Osteocyte (in vitro differentiated cells): ENCODE data around the gene FGF18. TPM values are rescaled to one million over a fixed set of nuclear protein-coding genes. Genes with fewer than 3 reads are reported as not detected.

Experiments
- DNase-seq: peaks from one replicate; pipeline ENCODE4 v3.0.0; 2021; ENCODE audit warnings: mixed read lengths; ENCODE audit not compliant: unreplicated experiment; ENCODE audit errors: extremely low spot score
- H3K27ac Mint-ChIP-seq: one replicate; pipeline ENCODE4 v1.8.0; 2021; ENCODE audit warnings: mild to moderate bottlenecking, mixed read lengths; ENCODE audit not compliant: unreplicated experiment
- H3K27me3 Mint-ChIP-seq: one replicate; pipeline ENCODE4 v1.8.0; 2021; ENCODE audit warnings: mixed read lengths; ENCODE audit not compliant: unreplicated experiment
- H3K36me3 Mint-ChIP-seq: one replicate; pipeline ENCODE4 v1.8.0; 2021; ENCODE audit warnings: mixed read lengths; ENCODE audit not compliant: unreplicated experiment
- H3K4me1 Mint-ChIP-seq: one replicate; pipeline ENCODE4 v1.8.0; 2021; ENCODE audit warnings: mixed read lengths; ENCODE audit not compliant: unreplicated experiment
- H3K4me3 Mint-ChIP-seq: one replicate; pipeline ENCODE4 v1.8.0; 2021; ENCODE audit warnings: mild to moderate bottlenecking, moderate library complexity, mixed read lengths; ENCODE audit not compliant: unreplicated experiment
- H3K9me3 Mint-ChIP-seq: one replicate; pipeline ENCODE4 v1.8.0; 2021; ENCODE audit warnings: mixed read lengths; ENCODE audit not compliant: unreplicated experiment
- CTCF ChIP-seq: fragments of 200-600 bp; sonication (generic); IDR thresholded peaks from 2 replicates; pipeline ENCODE4 v1.5.0; 2021; ENCODE audit warnings: antibody characterized with exemption, mild to moderate bottlenecking, moderate library complexity
- total RNA-seq: library from RNA; stranded (reverse); gene quantifications from 2 replicates; pipeline ENCODE4 v1.2.1, GENCODE V29; 2021

Gene FGF18
- total RNA-seq, 1 donor from 2014 or later = 5.9 TPM

GRCh38 chr5:171486613-171487012, 67.2 kb downstream of the FGF18 start:
- Mint-ChIP-seq H3K27ac (no peak overlapping the region), H3K4me1 (no peaks in the 10 kb centered on the region), H3K4me3 (no peak overlapping the region), H3K36me3 (no peaks in the 10 kb centered on the region), H3K9me3 (no peaks in the 10 kb centered on the region), H3K27me3 (peaks cover 14% of the 10 kb centered on the region)
- no peak for DNase-seq
- no peak for TF ChIP-seq CTCF

- no peak overlapping the region for H3K4me3 Mint-ChIP-seq
- no peak for DNase-seq
- no peak for TF ChIP-seq CTCF
Observed at GRCh38 chr5:171488876-171489275, 69.4 kb downstream of the FGF18 start.

DNA sequence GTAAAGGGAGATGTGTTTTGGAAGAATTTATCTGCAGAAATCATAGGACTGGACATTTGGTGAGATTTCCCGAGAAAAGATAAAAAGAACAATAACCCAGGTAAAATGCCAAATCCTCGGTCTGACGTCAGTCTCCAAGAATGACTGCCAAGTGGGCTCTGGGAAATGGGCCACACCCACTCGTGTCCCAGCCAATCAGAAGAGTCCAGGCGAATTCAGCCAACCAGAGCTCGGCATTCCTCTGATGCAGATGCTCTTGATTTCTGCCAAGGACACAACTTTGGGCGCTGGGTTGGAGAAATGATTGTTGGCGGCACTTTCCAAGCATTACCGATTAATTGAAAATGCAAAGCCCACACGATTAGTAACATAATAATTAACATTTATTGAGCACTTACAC, 73.3 kb downstream of the FGF18 start:
- peaks cover 8% of the 10 kb centered on the region for H3K27me3 Mint-ChIP-seq
- H3K4me3 Mint-ChIP-seq = no peak overlapping the region
- H3K4me1 Mint-ChIP-seq = peaks cover 28% of the 10 kb centered on the region
- TF ChIP-seq CTCF = no peak
- DNase-seq = no peak
- no peaks in the 10 kb centered on the region for H3K9me3 Mint-ChIP-seq
- H3K36me3 Mint-ChIP-seq = no peaks in the 10 kb centered on the region
- no peak overlapping the region for H3K27ac Mint-ChIP-seq

More at GRCh38 chr5:171488876-171489275, 69.4 kb downstream of the FGF18 start:
- no peaks in the 10 kb centered on the region for H3K9me3 Mint-ChIP-seq
- peaks cover 14% of the 10 kb centered on the region for H3K27me3 Mint-ChIP-seq
- no peak overlapping the region for H3K27ac Mint-ChIP-seq
- H3K4me1 Mint-ChIP-seq = peaks cover 7% of the 10 kb centered on the region
- H3K36me3 Mint-ChIP-seq = no peaks in the 10 kb centered on the region

DNA sequence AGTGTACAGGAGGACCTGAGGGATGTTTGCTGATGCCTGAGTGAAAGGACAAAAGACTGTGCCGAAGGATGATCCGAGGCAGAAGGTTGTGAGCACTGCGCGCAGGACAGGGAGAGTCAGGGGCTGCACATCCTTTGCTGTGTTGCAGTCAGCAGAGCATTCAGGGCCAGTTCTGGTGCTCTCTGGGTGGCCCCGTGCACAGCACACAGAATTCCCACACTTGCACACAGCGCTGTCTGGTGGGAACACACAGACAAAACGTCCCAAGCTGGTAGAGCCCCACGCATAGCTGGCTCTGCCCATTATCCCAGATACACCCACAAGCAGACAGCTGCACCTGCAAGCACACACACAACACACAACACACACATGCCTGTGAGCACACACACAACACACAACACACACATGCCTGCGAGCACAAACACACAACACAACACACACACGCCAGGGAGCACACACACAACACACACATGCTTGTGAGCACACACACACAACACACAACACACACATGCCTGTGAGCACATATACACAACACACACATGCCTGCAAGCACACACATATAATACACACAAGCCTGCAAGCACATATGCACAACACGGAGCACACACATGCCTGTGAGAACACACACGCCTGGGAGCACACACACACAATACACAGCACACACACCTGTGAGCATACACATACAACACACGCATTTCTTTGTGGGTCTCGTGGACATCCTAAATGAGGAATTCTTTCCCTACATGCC, 74.4 kb downstream of the FGF18 start:
- TF ChIP-seq CTCF = no peak
- H3K36me3 Mint-ChIP-seq = no peaks in the 10 kb centered on the region
- peaks cover 28% of the 10 kb centered on the region for H3K4me1 Mint-ChIP-seq
- H3K9me3 Mint-ChIP-seq = no peaks in the 10 kb centered on the region
- peaks cover 4% of the 10 kb centered on the region for H3K27me3 Mint-ChIP-seq
- H3K27ac Mint-ChIP-seq = peak overlapping the region; percentile 83
- no peak for DNase-seq
- peak overlapping the region; percentile 14 for H3K4me3 Mint-ChIP-seq

DNA sequence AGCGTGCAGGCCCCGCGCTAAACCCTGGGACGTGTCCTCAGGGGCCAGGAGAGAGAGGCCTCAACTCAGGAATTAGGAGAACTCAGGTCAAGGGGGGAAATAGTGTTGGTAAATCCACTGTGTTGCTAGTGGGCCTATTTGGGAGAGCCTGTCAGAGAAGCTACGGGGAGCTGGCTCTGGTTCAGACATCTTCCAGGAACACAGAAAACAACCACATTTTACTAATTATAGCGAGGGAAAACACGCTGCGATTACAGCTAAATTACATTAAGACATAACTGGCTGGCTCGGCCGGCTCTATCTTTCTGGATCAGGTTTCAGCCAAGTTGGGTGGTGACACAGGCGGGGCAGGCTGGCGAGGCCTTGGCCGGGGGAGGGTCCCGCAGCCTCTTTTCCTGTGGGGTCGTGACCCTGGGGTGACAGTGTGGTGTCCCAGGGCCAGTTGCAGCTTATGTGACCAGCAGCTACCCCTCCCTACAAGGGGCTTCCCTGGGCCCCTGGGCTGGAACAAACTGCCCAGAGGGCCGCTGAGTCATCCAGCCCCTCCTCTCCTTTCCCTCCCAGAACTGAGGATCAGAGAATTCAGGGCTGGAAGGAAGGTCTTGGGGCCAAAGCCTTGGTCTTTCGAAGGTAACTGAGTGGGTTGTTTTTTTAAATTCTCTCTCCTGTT, 75.1 kb downstream of the FGF18 start:
- Mint-ChIP-seq H3K4me3 (peak overlapping the region; percentile 20), H3K27me3 (no peaks in the 10 kb centered on the region), H3K27ac (peak overlapping the region; percentile 83), H3K9me3 (no peaks in the 10 kb centered on the region), H3K36me3 (no peaks in the 10 kb centered on the region), H3K4me1 (peaks cover 28% of the 10 kb centered on the region)
- DNase-seq = no peak
- TF ChIP-seq CTCF = no peak
